OCI-LY7 (cell line): ENCODE measurements around the gene BSND. TPM values are rescaled to one million over a fixed set of nuclear protein-coding genes. Genes with fewer than 3 reads are reported as not detected.

ENCODE experiments used
- BruUV-seq: library from RNA; stranded (reverse); fragments of 400-500 nt; replicated peaks from 2 replicates; lab custom pipeline; 2021; lab: Mats Ljungman, UMichigan
- CTCF ChIA-PET: fragments of 300-600 bp; sonication (Branson Sonifier 250); formaldehyde crosslinking; loops from one replicate; lab custom pipeline; 2022; ENCODE audit warnings: antibody characterized with exemption; ENCODE audit not compliant: unreplicated experiment; lab: Charles Lee
- POLR2A ChIA-PET: fragments of 300-600 bp; sonication (Branson Sonifier 250); formaldehyde crosslinking; loops from one replicate; lab custom pipeline; 2022; ENCODE audit warnings: antibody characterized with exemption; lab: Charles Lee
- DNase-seq: peaks from one replicate; pipeline ENCODE4 v3.0.0-alpha.2; 2015; ENCODE audit warnings: low spot score
- H2AFZ ChIP-seq: fragments of 200-600 bp; sonication (generic), shearing (Covaris generic); 2 replicates; pipeline ENCODE4 v1.6.1; 2014; ENCODE audit warnings: mild to moderate bottlenecking, antibody characterized with exemption, low read length, moderate library complexity
- H3K27ac ChIP-seq: fragments of 200-600 bp; sonication (generic); 2 replicates; pipeline ENCODE4 v1.5.1; 2014; ENCODE audit warnings: mixed run types, low read depth, mild to moderate bottlenecking, moderate library complexity, low read length, inconsistent platforms; ENCODE audit not compliant: poor library complexity, severe bottlenecking
- H3K36me3 ChIP-seq: fragments of 200-600 bp; sonication (generic); 2 replicates; pipeline ENCODE4 v1.6.1; 2014; ENCODE audit warnings: mild to moderate bottlenecking, antibody characterized with exemption, low read length, moderate library complexity, mixed read lengths; ENCODE audit not compliant: insufficient read depth
- H3K4me1 ChIP-seq: fragments of 200-600 bp; sonication (generic); 2 replicates; pipeline ENCODE4 v1.5.1; 2014; ENCODE audit warnings: mild to moderate bottlenecking, low read length; ENCODE audit not compliant: insufficient read depth, poor library complexity, severe bottlenecking
- H3K4me2 ChIP-seq: fragments of 200-600 bp; sonication (generic); 2 replicates; pipeline ENCODE4 v1.6.1; 2014; ENCODE audit warnings: mild to moderate bottlenecking, low read length
- H3K4me3 ChIP-seq: fragments of 200-600 bp; sonication (generic); 2 replicates; pipeline ENCODE4 v1.5.1; 2014; ENCODE audit warnings: mild to moderate bottlenecking, low read depth, low read length; ENCODE audit not compliant: poor library complexity, severe bottlenecking
- H3K79me2 ChIP-seq: fragments of 200-600 bp; sonication (generic); 2 replicates; pipeline ENCODE4 v1.6.1; 2016; ENCODE audit warnings: low read depth, mild to moderate bottlenecking, low read length, moderate library complexity, mixed read lengths; ENCODE audit not compliant: insufficient read depth
- H3K9me2 ChIP-seq: fragments of 200-600 bp; sonication (generic); 2 replicates; pipeline ENCODE4 v1.6.1; 2016; ENCODE audit warnings: mild to moderate bottlenecking, low read length, mixed read lengths; ENCODE audit not compliant: insufficient read depth
- H3K9me3 ChIP-seq: fragments of 200-600 bp; sonication (generic); 2 replicates; pipeline ENCODE4 v1.6.1; 2014; ENCODE audit warnings: mild to moderate bottlenecking, mixed run types, low read length, mixed read lengths
- H4K20me1 ChIP-seq: fragments of 200-600 bp; sonication (generic); 2 replicates; pipeline ENCODE4 v1.6.1; 2014; ENCODE audit warnings: mild to moderate bottlenecking, antibody characterized with exemption, low read length, moderate library complexity, mixed read lengths; ENCODE audit not compliant: insufficient read depth
- CTCF ChIP-seq: fragments of 200-600 bp; sonication (generic); conservative IDR thresholded peaks from 2 replicates; pipeline ENCODE4 v1.5.1; 2014; ENCODE audit warnings: mild to moderate bottlenecking, antibody characterized with exemption, low read length, moderate library complexity, mixed read lengths
- EZH2phosphoT487 ChIP-seq: fragments of 200-600 bp; sonication (generic); IDR thresholded peaks from 2 replicates; pipeline ENCODE4 v1.6.1; 2018; ENCODE audit warnings: low read depth, borderline replicate concordance, mild to moderate bottlenecking, mixed run types, antibody characterized with exemption, low read length, moderate library complexity, mixed read lengths
- intact Hi-C: fragments of 100-400 bp; cut with micrococcal nuclease; formaldehyde crosslinking; loops from one replicate; pipeline ENCODE4 v1.10.0; 2022; ENCODE audit not compliant: unreplicated experiment
- total RNA-seq, 2 experiments: library from RNA; depleted of rRNA in 1 of 2; stranded (reverse); fragments of >200 nt in 1 of 2; shearing (Covaris generic) in 1 of 2; gene quantifications; 2 replicates each; pipeline ENCODE4 v1.2.3, GENCODE V29; 2014 to 2022

BSND gene
- total RNA-seq, 2 experiments from 2014 or later, result not detected

- ChIA-PET CTCF (no interaction called here), POLR2A (interaction anchor here (0.6 to 0.7 kb wide), 2 partner anchors 74 to 1442 kb away, joined by 3 to 7 read pairs; no protein-coding TSS in a partner anchor)
- Histone ChIP-seq H3K4me3 (no peak overlapping the region), H3K4me2 (no peak overlapping the region), H3K9me3 (no peaks in the 10 kb centered on the region), H3K36me3 (no peaks in the 10 kb centered on the region), H3K9me2 (no peaks in the 10 kb centered on the region), H4K20me1 (no peaks in the 10 kb centered on the region), H3K4me1 (peaks cover 11% of the 10 kb centered on the region), H3K79me2 (no peaks in the 10 kb centered on the region), H3K27ac (no peak overlapping the region), H2AFZ (no peak overlapping the region)
- no peak for TF ChIP-seq CTCF
- TF ChIP-seq EZH2phosphoT487, result no peak
- no peak for DNase-seq
- BruUV-seq, result no TSS peak
- intact Hi-C loops, result no loop called here
Observed at GRCh38 chr1:54969879-54970278, 28.9 kb upstream of the BSND start.

- ChIA-PET CTCF (no interaction called here), POLR2A (interaction anchor here (0.7 kb wide), 2 partner anchors 1443 to 1623 kb away, joined by 7 to 8 read pairs; no protein-coding TSS in a partner anchor)
- Histone ChIP-seq H4K20me1 (no peaks in the 10 kb centered on the region), H3K4me2 (no peak overlapping the region), H2AFZ (no peak overlapping the region), H3K9me3 (no peaks in the 10 kb centered on the region), H3K36me3 (no peaks in the 10 kb centered on the region), H3K9me2 (no peaks in the 10 kb centered on the region), H3K27ac (no peak overlapping the region), H3K4me3 (no peak overlapping the region), H3K79me2 (no peaks in the 10 kb centered on the region), H3K4me1 (peaks cover 5% of the 10 kb centered on the region)
- BruUV-seq, result no TSS peak
- TF ChIP-seq EZH2phosphoT487 (no peak), CTCF (no peak)
- intact Hi-C loops, result no loop called here
- no peak for DNase-seq
Observed at GRCh38 chr1:54970901-54971300, 27.8 kb upstream of the BSND start.

- no peak overlapping the region for H3K4me2 ChIP-seq
Observed at GRCh38 chr1:54971317-54971791, 27.4 kb upstream of the BSND start.

More at GRCh38 chr1:54971317-54971791, 27.4 kb upstream of the BSND start:
- H3K4me3 ChIP-seq, result no peak overlapping the region
- ChIA-PET POLR2A (no interaction called here), CTCF (no interaction called here)
- intact Hi-C loops, result no loop called here
- no peak for TF ChIP-seq EZH2phosphoT487
- no peak for TF ChIP-seq CTCF
- H3K27ac ChIP-seq, result no peak overlapping the region
- H3K4me1 ChIP-seq, result peaks cover under 1% of the 10 kb centered on the region
- H3K36me3 ChIP-seq, result no peaks in the 10 kb centered on the region
- no peak for DNase-seq
- no peaks in the 10 kb centered on the region for H3K9me2 ChIP-seq
- H3K79me2 ChIP-seq, result no peaks in the 10 kb centered on the region
- no peaks in the 10 kb centered on the region for H4K20me1 ChIP-seq
- BruUV-seq, result no TSS peak
- H2AFZ ChIP-seq, result no peak overlapping the region
- no peaks in the 10 kb centered on the region for H3K9me3 ChIP-seq
